Hepatocyte (in vitro differentiated cells): ENCODE measurements around the gene EPHA4. TPM values are rescaled to one million over a fixed set of nuclear protein-coding genes. Genes with fewer than 3 reads are reported as not detected.

Source experiments
- DNase-seq: peaks from one replicate; pipeline ENCODE4 v3.0.0-alpha.2; 2016; ENCODE audit warnings: low spot score
- H2AFZ ChIP-seq: fragments of 200-600 bp; sonication (generic); 2 replicates; pipeline ENCODE4 v1.6.0; 2016; ENCODE audit warnings: antibody characterized with exemption, mild to moderate bottlenecking
- H3K27ac ChIP-seq: fragments of 200-600 bp; sonication (generic); 2 replicates; pipeline ENCODE4 v1.5.1; 2016; ENCODE audit warnings: mild to moderate bottlenecking
- H3K27me3 ChIP-seq: fragments of 200-600 bp; sonication (generic); 2 replicates; pipeline ENCODE4 v1.6.1; 2016
- H3K36me3 ChIP-seq: fragments of 200-600 bp; sonication (generic); replicated peaks from 2 replicates; pipeline ENCODE4 v1.5.1; 2016; ENCODE audit warnings: low read depth; ENCODE audit not compliant: insufficient read depth
- H3K4me1 ChIP-seq: fragments of 200-600 bp; sonication (generic); 2 replicates; pipeline ENCODE4 v1.5.1; 2016; ENCODE audit warnings: mild to moderate bottlenecking, moderate library complexity; ENCODE audit not compliant: insufficient read depth
- H3K4me2 ChIP-seq: fragments of 200-600 bp; sonication (generic); 2 replicates; pipeline ENCODE4 v1.6.0; 2016
- H3K4me3 ChIP-seq: fragments of 200-600 bp; sonication (generic); 2 replicates; pipeline ENCODE4 v1.5.1; 2016; ENCODE audit warnings: mild to moderate bottlenecking
- H3K79me2 ChIP-seq: fragments of 200-600 bp; sonication (generic); 2 replicates; pipeline ENCODE4 v1.6.0; 2017; ENCODE audit warnings: mild to moderate bottlenecking
- H3K9me2 ChIP-seq: fragments of 200-600 bp; sonication (generic); replicated peaks from 2 replicates; pipeline ENCODE4 v1.6.0; 2017; ENCODE audit warnings: mild to moderate bottlenecking; ENCODE audit not compliant: insufficient read depth
- H3K9me3 ChIP-seq: fragments of 200-600 bp; sonication (generic); 2 replicates; pipeline ENCODE4 v1.5.1; 2016; ENCODE audit warnings: low read depth, mild to moderate bottlenecking
- H4K20me1 ChIP-seq: fragments of 200-600 bp; sonication (generic); 2 replicates; pipeline ENCODE4 v1.6.0; 2016; ENCODE audit warnings: mild to moderate bottlenecking; ENCODE audit not compliant: insufficient read depth, poor library complexity, severe bottlenecking
- EZH2 ChIP-seq: fragments of 200-600 bp; sonication (generic); IDR thresholded peaks from 2 replicates; pipeline ENCODE4 v1.6.1; 2016; ENCODE audit warnings: antibody characterized with exemption, mild to moderate bottlenecking, borderline replicate concordance
- EZH2phosphoT487 ChIP-seq: fragments of 200-600 bp; sonication (generic); IDR thresholded peaks from one replicate; pipeline ENCODE4 v1.6.1; 2018; ENCODE audit warnings: antibody characterized with exemption, mild to moderate bottlenecking, low read depth, moderate library complexity; ENCODE audit not compliant: unreplicated experiment, severe bottlenecking
- WGBS: methylation state at CpG from one replicate; pipeline ENCODE4 v1.1.6; 2016; ENCODE audit warnings: low lambda C conversion rate; ENCODE audit errors: missing lambda C conversion rate; 5-methylcytosine and 5-hydroxymethylcytosine counted together
- polyA plus RNA-seq: library from polyadenylated mRNA; unstranded; fragments of >200 nt; fragmentation: Nextera tagmentation; extraction: Ambion mirVana; gene quantifications from 2 replicates; pipeline ENCODE4 v1.2.1, GENCODE V29; 2016
- total RNA-seq: library from RNA; depleted of rRNA; stranded (reverse); fragments of >200 nt; gene quantifications from 2 replicates; pipeline ENCODE4 v1.2.3, GENCODE V29; 2014
- TF ChIP-seq, protein P1 (sequence below): fragments of 200-600 bp; sonication (generic); IDR thresholded peaks from 2 replicates; pipeline ENCODE4 v1.5.1; 2016; ENCODE audit warnings: antibody characterized with exemption, mild to moderate bottlenecking; ENCODE audit not compliant: poor library complexity

The EPHA4 gene
- total and polyA plus RNA-seq, 2 experiments from 2014 or later = 7.8 to 36.8 TPM

DNA sequence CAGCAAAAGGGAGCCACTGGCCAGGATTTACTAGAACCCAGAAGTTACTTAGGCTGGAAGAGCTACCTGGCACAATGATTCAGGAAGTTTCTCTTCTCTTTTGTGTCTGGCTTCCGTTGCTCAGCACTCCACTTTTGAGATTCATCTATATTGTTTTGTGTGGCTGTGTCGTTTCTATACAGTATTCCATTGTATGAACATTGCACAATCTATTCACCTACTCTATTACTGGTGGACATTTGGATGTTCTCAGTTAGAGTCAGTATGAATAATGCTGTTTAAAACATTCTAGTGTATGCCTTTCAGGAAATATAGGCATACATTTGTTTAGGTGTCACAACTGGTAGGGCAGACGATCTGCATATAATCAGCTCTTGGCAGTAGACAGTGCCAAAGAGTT is 36.3 kb upstream of the EPHA4 start:
- WGBS = 92% methylated on average over 3 of the region's 3 CpGs
- Histone ChIP-seq H3K4me1 (no peaks in the 10 kb centered on the region), H3K36me3 (no peaks in the 10 kb centered on the region), H3K79me2 (no peaks in the 10 kb centered on the region), H3K9me2 (no peaks in the 10 kb centered on the region), H3K4me2 (no peak overlapping the region), H3K9me3 (no peaks in the 10 kb centered on the region), H3K27me3 (no peaks in the 10 kb centered on the region), H3K4me3 (no peak overlapping the region), H4K20me1 (no peaks in the 10 kb centered on the region), H3K27ac (no peak overlapping the region), H2AFZ (no peak overlapping the region)
- TF ChIP-seq, protein P1, sequence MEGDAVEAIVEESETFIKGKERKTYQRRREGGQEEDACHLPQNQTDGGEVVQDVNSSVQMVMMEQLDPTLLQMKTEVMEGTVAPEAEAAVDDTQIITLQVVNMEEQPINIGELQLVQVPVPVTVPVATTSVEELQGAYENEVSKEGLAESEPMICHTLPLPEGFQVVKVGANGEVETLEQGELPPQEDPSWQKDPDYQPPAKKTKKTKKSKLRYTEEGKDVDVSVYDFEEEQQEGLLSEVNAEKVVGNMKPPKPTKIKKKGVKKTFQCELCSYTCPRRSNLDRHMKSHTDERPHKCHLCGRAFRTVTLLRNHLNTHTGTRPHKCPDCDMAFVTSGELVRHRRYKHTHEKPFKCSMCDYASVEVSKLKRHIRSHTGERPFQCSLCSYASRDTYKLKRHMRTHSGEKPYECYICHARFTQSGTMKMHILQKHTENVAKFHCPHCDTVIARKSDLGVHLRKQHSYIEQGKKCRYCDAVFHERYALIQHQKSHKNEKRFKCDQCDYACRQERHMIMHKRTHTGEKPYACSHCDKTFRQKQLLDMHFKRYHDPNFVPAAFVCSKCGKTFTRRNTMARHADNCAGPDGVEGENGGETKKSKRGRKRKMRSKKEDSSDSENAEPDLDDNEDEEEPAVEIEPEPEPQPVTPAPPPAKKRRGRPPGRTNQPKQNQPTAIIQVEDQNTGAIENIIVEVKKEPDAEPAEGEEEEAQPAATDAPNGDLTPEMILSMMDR = no peak
- TF ChIP-seq EZH2phosphoT487 = no peak
- TF ChIP-seq EZH2 = no peak
- no peak for DNase-seq

DNA sequence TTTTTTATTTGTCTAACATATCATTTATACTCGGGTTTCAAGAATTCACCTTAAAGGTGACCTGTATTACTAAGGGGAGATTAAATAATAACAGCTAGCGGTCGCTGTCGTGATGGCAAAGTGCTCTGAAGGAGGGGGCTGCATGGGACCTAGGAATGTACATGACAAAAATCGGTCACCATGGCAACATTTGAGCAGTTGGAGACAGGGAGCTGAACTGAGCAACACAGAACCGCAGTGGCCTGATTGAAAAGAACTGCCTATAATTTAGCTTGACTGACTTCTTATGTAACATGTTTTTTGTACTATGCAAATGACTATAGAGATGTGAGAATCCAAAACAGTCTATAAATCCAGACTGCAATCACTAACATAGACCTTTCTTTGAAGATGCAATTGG is 34.3 kb upstream of the EPHA4 start:
- Histone ChIP-seq H3K4me2 (no peak overlapping the region), H2AFZ (no peak overlapping the region), H3K36me3 (no peaks in the 10 kb centered on the region), H3K79me2 (no peaks in the 10 kb centered on the region), H3K9me2 (no peaks in the 10 kb centered on the region), H4K20me1 (no peaks in the 10 kb centered on the region), H3K4me3 (no peak overlapping the region), H3K27me3 (no peaks in the 10 kb centered on the region), H3K4me1 (no peaks in the 10 kb centered on the region), H3K27ac (no peak overlapping the region), H3K9me3 (no peaks in the 10 kb centered on the region)
- TF ChIP-seq EZH2 (no peak), EZH2phosphoT487 (no peak)
- TF ChIP-seq, protein P1 = no peak
- WGBS = 75% methylated on average over 6 of the region's 6 CpGs
- no peak for DNase-seq

DNA sequence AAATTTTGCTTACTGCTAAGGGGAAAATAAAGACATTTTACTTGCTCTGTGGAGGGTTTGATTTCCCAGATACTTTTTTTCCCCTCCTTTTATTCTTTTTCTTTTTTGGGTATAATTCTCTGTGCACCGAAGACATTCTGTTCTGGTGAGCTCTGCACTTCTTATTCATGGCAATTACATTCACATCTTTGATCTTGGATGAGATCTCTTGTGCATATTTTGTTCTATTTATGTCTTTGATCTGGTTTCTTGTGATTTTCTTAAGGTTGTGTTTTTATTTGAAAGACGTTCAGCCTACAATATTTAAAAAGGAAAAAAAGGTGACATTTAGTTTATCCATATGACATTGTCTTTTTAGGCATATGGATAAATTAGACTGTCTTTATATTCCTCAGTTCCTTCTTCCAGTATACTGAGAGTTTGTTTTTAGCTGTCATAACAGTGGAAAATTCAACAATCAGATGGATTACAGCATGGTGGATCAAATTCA is 33.7 kb upstream of the EPHA4 start:
- H3K9me2 ChIP-seq = no peaks in the 10 kb centered on the region
- H3K9me3 ChIP-seq = no peaks in the 10 kb centered on the region
- H3K4me2 ChIP-seq = no peak overlapping the region
- no peak overlapping the region for H3K27ac ChIP-seq
- H3K79me2 ChIP-seq = no peaks in the 10 kb centered on the region
- no peaks in the 10 kb centered on the region for H4K20me1 ChIP-seq
- H3K36me3 ChIP-seq = no peaks in the 10 kb centered on the region
- no peaks in the 10 kb centered on the region for H3K27me3 ChIP-seq
- 76% methylated on average over 2 of the region's 2 CpGs for WGBS
- H3K4me3 ChIP-seq = no peak overlapping the region
- no peak for DNase-seq
- no peaks in the 10 kb centered on the region for H3K4me1 ChIP-seq
- TF ChIP-seq EZH2phosphoT487 (no peak), EZH2 (no peak)
- TF ChIP-seq, protein P1 = no peak
- no peak overlapping the region for H2AFZ ChIP-seq

- Histone ChIP-seq H2AFZ (no peak overlapping the region), H3K79me2 (no peaks in the 10 kb centered on the region), H3K4me3 (no peak overlapping the region), H3K9me2 (no peaks in the 10 kb centered on the region), H3K27me3 (no peaks in the 10 kb centered on the region), H3K4me2 (no peak overlapping the region), H3K36me3 (no peaks in the 10 kb centered on the region), H3K9me3 (no peaks in the 10 kb centered on the region), H3K4me1 (no peaks in the 10 kb centered on the region), H3K27ac (no peak overlapping the region), H4K20me1 (no peaks in the 10 kb centered on the region)
- WGBS = 96% methylated on average over 1 of the region's 1 CpG
- no peak for TF ChIP-seq EZH2
- TF ChIP-seq EZH2phosphoT487 = no peak
- TF ChIP-seq, protein P1 = no peak
- no peak for DNase-seq
Measured at GRCh38 chr2:221602938-221603337, 30.8 kb upstream of the EPHA4 start.
